22Rv1 (cell line): Measurements from ENCODE around the gene DCUN1D4.

ENCODE experiments used
- ZFX ChIP-seq: fragments of 450-650 bp; IDR thresholded peaks from 2 replicates; pipeline ENCODE4 v1.6.1; 2017; ENCODE audit warnings: antibody characterized with exemption, borderline replicate concordance
- TF ChIP-seq, protein P1 (sequence below): fragments of 450-650 bp; IDR thresholded peaks from 2 replicates; pipeline ENCODE4 v1.5.1; 2017; ENCODE audit warnings: mild to moderate bottlenecking

DNA sequence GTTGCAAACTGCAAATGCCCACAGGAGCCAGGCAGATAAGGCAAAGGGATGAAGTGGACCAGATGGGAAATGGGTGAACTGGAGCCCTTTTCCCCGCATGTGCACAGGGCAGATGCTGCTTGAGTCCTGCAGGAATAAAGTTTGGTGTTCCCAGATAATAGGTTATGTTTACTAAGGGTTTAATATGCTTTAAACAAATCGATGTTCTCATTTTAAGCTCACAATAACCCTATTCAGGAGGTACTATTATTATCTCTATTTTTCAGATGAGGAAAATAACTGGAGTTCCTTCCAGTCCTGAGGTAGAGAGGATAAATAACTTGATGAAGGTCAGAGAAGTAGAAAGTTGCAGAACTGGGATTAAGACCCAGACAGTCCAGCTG is 99.9 kb downstream of the DCUN1D4 start:
- TF ChIP-seq, protein P1, sequence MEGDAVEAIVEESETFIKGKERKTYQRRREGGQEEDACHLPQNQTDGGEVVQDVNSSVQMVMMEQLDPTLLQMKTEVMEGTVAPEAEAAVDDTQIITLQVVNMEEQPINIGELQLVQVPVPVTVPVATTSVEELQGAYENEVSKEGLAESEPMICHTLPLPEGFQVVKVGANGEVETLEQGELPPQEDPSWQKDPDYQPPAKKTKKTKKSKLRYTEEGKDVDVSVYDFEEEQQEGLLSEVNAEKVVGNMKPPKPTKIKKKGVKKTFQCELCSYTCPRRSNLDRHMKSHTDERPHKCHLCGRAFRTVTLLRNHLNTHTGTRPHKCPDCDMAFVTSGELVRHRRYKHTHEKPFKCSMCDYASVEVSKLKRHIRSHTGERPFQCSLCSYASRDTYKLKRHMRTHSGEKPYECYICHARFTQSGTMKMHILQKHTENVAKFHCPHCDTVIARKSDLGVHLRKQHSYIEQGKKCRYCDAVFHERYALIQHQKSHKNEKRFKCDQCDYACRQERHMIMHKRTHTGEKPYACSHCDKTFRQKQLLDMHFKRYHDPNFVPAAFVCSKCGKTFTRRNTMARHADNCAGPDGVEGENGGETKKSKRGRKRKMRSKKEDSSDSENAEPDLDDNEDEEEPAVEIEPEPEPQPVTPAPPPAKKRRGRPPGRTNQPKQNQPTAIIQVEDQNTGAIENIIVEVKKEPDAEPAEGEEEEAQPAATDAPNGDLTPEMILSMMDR: no peak
- TF ChIP-seq ZFX: no peak
